HCT116 (cell line): ENCODE data around the gene TECTA. TPM values are rescaled to one million over a fixed set of nuclear protein-coding genes. Genes with fewer than 3 reads are reported as not detected.

Experiments used
- ATAC-seq: fragments of 200-7000 bp; cut with Tn5 transposase; 2 replicates; pipeline ENCODE4 v1.9.1; 2020; ENCODE audit warnings: mild to moderate bottlenecking, moderate library complexity
- BruUV-seq: library from RNA; stranded (reverse); fragments of 400-500 nt; replicated peaks from 2 replicates; lab custom pipeline; 2021; lab: Mats Ljungman, UMichigan
- CTCF ChIA-PET: fragments of 300-600 bp; sonication (Branson Sonifier 250); formaldehyde crosslinking; loops from one replicate; lab custom pipeline; 2021; ENCODE audit warnings: antibody characterized with exemption; lab: Charles Lee
- POLR2A ChIA-PET: fragments of 300-600, 350-600 bp; sonication (Branson Sonifier 250); formaldehyde crosslinking; loops from one replicate; lab custom pipeline; 2021; ENCODE audit warnings: antibody characterized with exemption; lab: Charles Lee
- RAD21 ChIA-PET, 2 experiments: fragments of 300-600 bp; sonication (Branson Sonifier 250); formaldehyde crosslinking; loops; one replicate each; lab custom pipeline; 2023; ENCODE audit warnings: low total read pairs in 2 of 2; ENCODE audit not compliant: uncharacterized antibody in 2 of 2, unreplicated experiment in 2 of 2, low non-redundant PET in 1 of 2; lab: Charles Lee
- DNase-seq: peaks from one replicate; pipeline ENCODE4 v3.0.0-alpha.2; 2010; ENCODE audit warnings: low read depth, low spot score
- H2AFZ ChIP-seq: fragments of 200-600 bp; shearing (Covaris generic), sonication (generic); 2 replicates; pipeline ENCODE4 v1.6.1; 2017; ENCODE audit warnings: low read depth, mixed run types, mixed read lengths, antibody characterized with exemption, low read length; ENCODE audit not compliant: poor library complexity, severe bottlenecking
- H3K27ac ChIP-seq: 2 replicates; pipeline ENCODE4 v1.5.1; 2012; ENCODE audit warnings: low read depth, low read length
- H3K27me3 ChIP-seq: fragments of 200-600 bp; sonication (generic); 2 replicates; pipeline ENCODE4 v1.6.1; 2016; ENCODE audit warnings: mixed run types, low read length, mixed read lengths; ENCODE audit not compliant: insufficient read depth
- H3K36me3 ChIP-seq, 2 experiments: fragments of 200-500 bp in 1 of 2; fragments of 200-600 bp in 1 of 2; sonication (Bioruptor generic) in 1 of 2; sonication (generic) in 1 of 2; 2 replicates each; pipeline versions ENCODE4 v1.5.1 to v1.6.1; 2014 to 2016; ENCODE audit warnings: low read length in 2 of 2, inconsistent platforms in 1 of 2, mixed read lengths in 1 of 2, mixed run types in 1 of 2; ENCODE audit not compliant: insufficient read depth in 2 of 2, control insufficient read depth in 1 of 2
- H3K4me1 ChIP-seq, 2 experiments: fragments of 200-600 bp in 1 of 2; sonication (generic) in 1 of 2; 2 replicates each; pipeline versions ENCODE4 v1.5.1 to v1.6.1; 2012 to 2017; ENCODE audit warnings: low read length in 2 of 2, inconsistent platforms in 1 of 2, mild to moderate bottlenecking in 1 of 2, mixed read lengths in 1 of 2, mixed run types in 1 of 2, moderate library complexity in 1 of 2; ENCODE audit not compliant: insufficient read depth in 2 of 2, control insufficient read depth in 1 of 2
- H3K4me2 ChIP-seq: fragments of 200-600 bp; sonication (generic); 2 replicates; pipeline ENCODE4 v1.6.1; 2017; ENCODE audit warnings: mixed run types, low read length, mixed read lengths
- H3K4me3 ChIP-seq, 2 experiments: fragments of 200-600 bp in 1 of 2; sonication (generic) in 1 of 2; replicated peaks in 1 of 2; 2 replicates each; pipeline ENCODE4 v1.5.1; 2011 to 2016; ENCODE audit warnings: low read length in 2 of 2, control low read depth in 1 of 2, low read depth in 1 of 2, mild to moderate bottlenecking in 1 of 2, mixed read lengths in 1 of 2, mixed run types in 1 of 2
- H3K79me2 ChIP-seq: fragments of 200-600 bp; sonication (generic); 2 replicates; pipeline ENCODE4 v1.6.1; 2017; ENCODE audit warnings: mild to moderate bottlenecking, mixed run types, low read length, moderate library complexity, mixed read lengths; ENCODE audit not compliant: insufficient read depth
- H3K9ac ChIP-seq: fragments of 200-600 bp; sonication (generic); 2 replicates; pipeline ENCODE4 v1.6.1; 2016; ENCODE audit warnings: low read length, mixed read lengths
- H3K9me2 ChIP-seq: fragments of 200-600 bp; sonication (generic), shearing (Covaris generic); 2 replicates; pipeline ENCODE4 v1.6.1; 2017; ENCODE audit warnings: mixed run types, mild to moderate bottlenecking, moderate library complexity; ENCODE audit not compliant: insufficient read depth
- H3K9me3 ChIP-seq, 2 experiments: fragments of 200-500 bp in 1 of 2; fragments of 200-600 bp in 1 of 2; sonication (Bioruptor generic) in 1 of 2; sonication (generic) in 1 of 2; 2 replicates each; pipeline ENCODE4 v1.6.1; 2014 to 2017; ENCODE audit warnings: low read length in 2 of 2, mixed read lengths in 2 of 2, inconsistent platforms in 1 of 2, low read depth in 1 of 2, mild to moderate bottlenecking in 1 of 2, mixed run types in 1 of 2, moderate library complexity in 1 of 2; ENCODE audit not compliant: control insufficient read depth in 1 of 2, insufficient read depth in 1 of 2
- H4K20me1 ChIP-seq: fragments of 200-600 bp; sonication (generic), shearing (Covaris generic); 2 replicates; pipeline ENCODE4 v1.6.1; 2017; ENCODE audit warnings: mixed run types, mild to moderate bottlenecking, moderate library complexity; ENCODE audit not compliant: insufficient read depth
- CTCF ChIP-seq, 3 experiments: fragments of 200-600 bp in 1 of 3; sonication (generic) in 1 of 3; IDR thresholded peaks in 2 of 3; conservative IDR thresholded peaks in 1 of 3; 2 replicates each; pipeline ENCODE4 v1.5.1; 2012 to 2017; ENCODE audit warnings: low read depth in 2 of 3, low read length in 2 of 3, antibody characterized with exemption in 1 of 3, borderline replicate concordance in 1 of 3, control low read depth in 1 of 3, mild to moderate bottlenecking in 1 of 3, mixed read lengths in 1 of 3, mixed run types in 1 of 3, moderate library complexity in 1 of 3; ENCODE audit not compliant: insufficient read depth in 1 of 3
- intact Hi-C: fragments of 100-400 bp; cut with micrococcal nuclease; formaldehyde crosslinking; loops from 2 replicates; pipeline ENCODE4 v1.10.0; 2022
- total RNA-seq: library from RNA; stranded (reverse); gene quantifications from one replicate; pipeline ENCODE4 v1.2.1, GENCODE V29; 2021; ENCODE audit not compliant: unreplicated experiment
- TF ChIP-seq, protein P1 (sequence below): IDR thresholded peaks from 2 replicates; pipeline ENCODE4 v1.6.1; 2012; ENCODE audit warnings: low read depth

TECTA gene
- total RNA-seq, 1 experiment from 2014 or later = 0.81 TPM

DNA sequence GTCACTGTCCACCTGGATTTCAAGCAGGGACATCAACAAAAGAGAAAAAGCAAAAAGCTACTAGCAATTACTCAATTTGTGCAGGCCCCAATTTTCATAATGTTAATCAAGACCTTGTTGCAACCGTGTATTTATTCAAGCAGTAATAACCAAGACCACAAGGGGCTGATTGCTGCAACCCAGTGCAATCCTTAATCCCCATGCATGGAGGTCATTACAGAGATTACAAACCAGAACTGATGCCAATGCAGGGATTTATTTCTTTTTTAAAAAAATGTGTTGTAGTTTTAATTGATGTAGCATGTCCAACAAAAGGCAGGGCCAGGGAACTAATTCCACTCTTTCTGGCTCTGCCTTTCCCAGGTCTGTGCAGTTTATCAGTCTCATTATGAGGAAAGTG lies 18.4 kb downstream of the TECTA start:
- CTCF ChIA-PET = interaction anchor here (1.8 kb wide), 1 partner anchor 75 kb away, joined by 6 read pairs; no protein-coding TSS in a partner anchor
- Histone ChIP-seq H3K9me3 (peaks cover 0 to 4% of the 10 kb centered on the region in 2 experiments; a peak in 1 of 4 replicates), H3K4me1 (no peaks in the 10 kb centered on the region), H3K4me2 (no peak overlapping the region), H3K4me3 (no peak overlapping the region), H3K27ac (no peak overlapping the region), H3K9me2 (no peaks in the 10 kb centered on the region), H3K36me3 (no peaks in the 10 kb centered on the region), H2AFZ (no peak overlapping the region), H3K9ac (no peak overlapping the region), H3K27me3 (no peaks in the 10 kb centered on the region), H4K20me1 (no peaks in the 10 kb centered on the region), H3K79me2 (no peaks in the 10 kb centered on the region)
- peak in 1 of 3 experiments; percentile 22; a peak in 1 of 6 replicates for TF ChIP-seq CTCF (IDR thresholded peaks at IDR 0.05 in 2 of 3, conservative IDR thresholded peaks at IDR 0.05 in 1 of 3; ENCODE audit: borderline replicate concordance in 1 of 3, insufficient read depth in 1 of 3, low read depth in 2 of 3, low read length in 2 of 3)
- TF ChIP-seq, protein P1, sequence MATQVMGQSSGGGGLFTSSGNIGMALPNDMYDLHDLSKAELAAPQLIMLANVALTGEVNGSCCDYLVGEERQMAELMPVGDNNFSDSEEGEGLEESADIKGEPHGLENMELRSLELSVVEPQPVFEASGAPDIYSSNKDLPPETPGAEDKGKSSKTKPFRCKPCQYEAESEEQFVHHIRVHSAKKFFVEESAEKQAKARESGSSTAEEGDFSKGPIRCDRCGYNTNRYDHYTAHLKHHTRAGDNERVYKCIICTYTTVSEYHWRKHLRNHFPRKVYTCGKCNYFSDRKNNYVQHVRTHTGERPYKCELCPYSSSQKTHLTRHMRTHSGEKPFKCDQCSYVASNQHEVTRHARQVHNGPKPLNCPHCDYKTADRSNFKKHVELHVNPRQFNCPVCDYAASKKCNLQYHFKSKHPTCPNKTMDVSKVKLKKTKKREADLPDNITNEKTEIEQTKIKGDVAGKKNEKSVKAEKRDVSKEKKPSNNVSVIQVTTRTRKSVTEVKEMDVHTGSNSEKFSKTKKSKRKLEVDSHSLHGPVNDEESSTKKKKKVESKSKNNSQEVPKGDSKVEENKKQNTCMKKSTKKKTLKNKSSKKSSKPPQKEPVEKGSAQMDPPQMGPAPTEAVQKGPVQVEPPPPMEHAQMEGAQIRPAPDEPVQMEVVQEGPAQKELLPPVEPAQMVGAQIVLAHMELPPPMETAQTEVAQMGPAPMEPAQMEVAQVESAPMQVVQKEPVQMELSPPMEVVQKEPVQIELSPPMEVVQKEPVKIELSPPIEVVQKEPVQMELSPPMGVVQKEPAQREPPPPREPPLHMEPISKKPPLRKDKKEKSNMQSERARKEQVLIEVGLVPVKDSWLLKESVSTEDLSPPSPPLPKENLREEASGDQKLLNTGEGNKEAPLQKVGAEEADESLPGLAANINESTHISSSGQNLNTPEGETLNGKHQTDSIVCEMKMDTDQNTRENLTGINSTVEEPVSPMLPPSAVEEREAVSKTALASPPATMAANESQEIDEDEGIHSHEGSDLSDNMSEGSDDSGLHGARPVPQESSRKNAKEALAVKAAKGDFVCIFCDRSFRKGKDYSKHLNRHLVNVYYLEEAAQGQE = no peak
- DNase-seq (no peak), ATAC-seq (no peak; the same call in 1 of the 2 replicates)
- intact Hi-C loops = loop anchor here (10.0 kb wide), 2 partner anchors 435 to 475 kb away; no protein-coding TSS in a partner anchor
- RAD21 ChIA-PET = no interaction called here
- BruUV-seq = no TSS peak
- POLR2A ChIA-PET = no interaction called here
